ENCODE data around the gene THRB. TPM values are rescaled to one million over a fixed set of nuclear protein-coding genes. Genes with fewer than 3 reads are reported as not detected.

The THRB gene
- total and polyA plus RNA-seq, 9 of the 15 experiments (the other 6 are each of a cell fraction or from before 2014, with no cell fraction given): 1.7 to 14.9 (median 6.9) TPM

GRCh38 chr3:24184528-24185176, 310.0 kb downstream of the THRB start:
- H3K4me2 ChIP-seq (ENCODE audit: insufficient read depth, low read length): no peak overlapping the region
- H3K4me1 ChIP-seq (replicated peaks in 1 of 2; ENCODE audit: control insufficient read depth in 2 of 2, insufficient read depth in 2 of 2, low read length in 2 of 2): peaks cover 4 to 8% of the 10 kb centered on the region in 2 experiments; a peak in 3 of 5 replicates
- H3K79me2 ChIP-seq (ENCODE audit: control insufficient read depth, insufficient read depth, low read length): no peaks in the 10 kb centered on the region
- no peak overlapping the region for H3K9ac ChIP-seq (ENCODE audit: insufficient read depth in 1 of 2, low read depth in 2 of 2, low read length in 2 of 2)
- ATAC-seq: no peak
- CTCF ChIA-PET (ENCODE audit: low intra/inter-chr PET ratio): interaction anchor here (1.5 kb wide), 1 partner anchor 499 kb away, joined by 7 read pairs; no protein-coding TSS in a partner anchor
- no peaks in the 10 kb centered on the region for H3K36me3 ChIP-seq (ENCODE audit: control insufficient read depth, insufficient read depth, low read length)
- 51% methylated on average over 5 of the region's 5 CpGs for WGBS (ENCODE audit: insufficient coverage, low coverage, missing lambda C conversion rate)
- POLR2A ChIA-PET: interaction anchor here (1.9 kb wide), 1 partner anchor 12 kb away, joined by 6 read pairs; no protein-coding TSS in a partner anchor
- H3K9me1 ChIP-seq (ENCODE audit: control insufficient read depth, insufficient read depth, low read length): no peaks in the 10 kb centered on the region
- no peak for FAIRE-seq
- BruUV-seq (replicated peaks): no TSS peak
- no peaks in the 10 kb centered on the region for H4K20me1 ChIP-seq (replicated peaks; ENCODE audit: control insufficient read depth, insufficient read depth, low read length)
- H3K9me3 ChIP-seq (replicated peaks; ENCODE audit: control insufficient read depth, insufficient read depth, low read depth, low read length): no peaks in the 10 kb centered on the region
- in situ Hi-C loops (cut with MboI): no loop called here
- no peak overlapping the region for H3K27ac ChIP-seq (ENCODE audit: extremely low read depth, low read depth, low read length)
- H2AFZ ChIP-seq (ENCODE audit: low read depth, low read length): no peak overlapping the region
- no peaks in the 10 kb centered on the region for H3K27me3 ChIP-seq (ENCODE audit: control insufficient read depth in 2 of 2, insufficient read depth in 2 of 2, low read length in 2 of 2)
- no peak for DNase-seq (ENCODE audit: extremely low read depth in 1 of 4, low spot score in 3 of 4)
- intact Hi-C loops (cut with micrococcal nuclease): loop anchor here (1.0 to 5.0 kb wide), 3 partner anchors 54 to 308 kb away; partner anchors contain the start of gene THRB
- no peak overlapping the region for H3K4me3 ChIP-seq
- TF ChIP-seq CREB3L1 (IDR thresholded peaks at IDR 0.05; ENCODE audit: borderline replicate concordance, low read depth) (no peak), ZNF316 (IDR thresholded peaks at IDR 0.05) (peak; percentile 83), ZKSCAN1 (IDR thresholded peaks at IDR 0.05; ENCODE audit: low read depth, low read length) (no peak), CBX1 (IDR thresholded peaks at IDR 0.05; ENCODE audit: low read depth) (no peak), CC2D1A (IDR thresholded peaks at IDR 0.05) (no peak), DMBX1 (CRISPR knock-in tag; IDR thresholded peaks at IDR 0.05; ENCODE audit: borderline replicate concordance) (no peak), CEBPZ (IDR thresholded peaks at IDR 0.05; ENCODE audit: borderline replicate concordance, low read depth, low read length) (no peak)
- TF ChIP-seq, protein P1, sequence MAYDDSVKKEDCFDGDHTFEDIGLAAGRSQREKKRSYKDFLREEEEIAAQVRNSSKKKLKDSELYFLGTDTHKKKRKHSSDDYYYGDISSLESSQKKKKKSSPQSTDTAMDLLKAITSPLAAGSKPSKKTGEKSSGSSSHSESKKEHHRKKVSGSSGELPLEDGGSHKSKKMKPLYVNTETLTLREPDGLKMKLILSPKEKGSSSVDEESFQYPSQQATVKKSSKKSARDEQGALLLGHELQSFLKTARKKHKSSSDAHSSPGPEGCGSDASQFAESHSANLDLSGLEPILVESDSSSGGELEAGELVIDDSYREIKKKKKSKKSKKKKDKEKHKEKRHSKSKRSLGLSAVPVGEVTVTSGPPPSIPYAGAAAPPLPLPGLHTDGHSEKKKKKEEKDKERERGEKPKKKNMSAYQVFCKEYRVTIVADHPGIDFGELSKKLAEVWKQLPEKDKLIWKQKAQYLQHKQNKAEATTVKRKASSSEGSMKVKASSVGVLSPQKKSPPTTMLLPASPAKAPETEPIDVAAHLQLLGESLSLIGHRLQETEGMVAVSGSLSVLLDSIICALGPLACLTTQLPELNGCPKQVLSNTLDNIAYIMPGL (CRISPR knock-in tag; IDR thresholded peaks at IDR 0.05): no peak
- TF ChIP-seq, protein P2, sequence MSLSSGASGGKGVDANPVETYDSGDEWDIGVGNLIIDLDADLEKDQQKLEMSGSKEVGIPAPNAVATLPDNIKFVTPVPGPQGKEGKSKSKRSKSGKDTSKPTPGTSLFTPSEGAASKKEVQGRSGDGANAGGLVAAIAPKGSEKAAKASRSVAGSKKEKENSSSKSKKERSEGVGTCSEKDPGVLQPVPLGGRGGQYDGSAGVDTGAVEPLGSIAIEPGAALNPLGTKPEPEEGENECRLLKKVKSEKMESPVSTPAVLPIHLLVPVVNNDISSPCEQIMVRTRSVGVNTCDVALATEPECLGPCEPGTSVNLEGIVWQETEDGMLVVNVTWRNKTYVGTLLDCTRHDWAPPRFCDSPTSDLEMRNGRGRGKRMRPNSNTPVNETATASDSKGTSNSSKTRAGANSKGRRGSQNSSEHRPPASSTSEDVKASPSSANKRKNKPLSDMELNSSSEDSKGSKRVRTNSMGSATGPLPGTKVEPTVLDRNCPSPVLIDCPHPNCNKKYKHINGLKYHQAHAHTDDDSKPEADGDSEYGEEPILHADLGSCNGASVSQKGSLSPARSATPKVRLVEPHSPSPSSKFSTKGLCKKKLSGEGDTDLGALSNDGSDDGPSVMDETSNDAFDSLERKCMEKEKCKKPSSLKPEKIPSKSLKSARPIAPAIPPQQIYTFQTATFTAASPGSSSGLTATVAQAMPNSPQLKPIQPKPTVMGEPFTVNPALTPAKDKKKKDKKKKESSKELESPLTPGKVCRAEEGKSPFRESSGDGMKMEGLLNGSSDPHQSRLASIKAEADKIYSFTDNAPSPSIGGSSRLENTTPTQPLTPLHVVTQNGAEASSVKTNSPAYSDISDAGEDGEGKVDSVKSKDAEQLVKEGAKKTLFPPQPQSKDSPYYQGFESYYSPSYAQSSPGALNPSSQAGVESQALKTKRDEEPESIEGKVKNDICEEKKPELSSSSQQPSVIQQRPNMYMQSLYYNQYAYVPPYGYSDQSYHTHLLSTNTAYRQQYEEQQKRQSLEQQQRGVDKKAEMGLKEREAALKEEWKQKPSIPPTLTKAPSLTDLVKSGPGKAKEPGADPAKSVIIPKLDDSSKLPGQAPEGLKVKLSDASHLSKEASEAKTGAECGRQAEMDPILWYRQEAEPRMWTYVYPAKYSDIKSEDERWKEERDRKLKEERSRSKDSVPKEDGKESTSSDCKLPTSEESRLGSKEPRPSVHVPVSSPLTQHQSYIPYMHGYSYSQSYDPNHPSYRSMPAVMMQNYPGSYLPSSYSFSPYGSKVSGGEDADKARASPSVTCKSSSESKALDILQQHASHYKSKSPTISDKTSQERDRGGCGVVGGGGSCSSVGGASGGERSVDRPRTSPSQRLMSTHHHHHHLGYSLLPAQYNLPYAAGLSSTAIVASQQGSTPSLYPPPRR (CRISPR knock-in tag; IDR thresholded peaks at IDR 0.05; ENCODE audit: borderline replicate concordance): no peak

All from K562 (cell line).